HAP-1 (cell line): Measurements from ENCODE around the gene NUDT3.

Experiments
- DNase-seq, 2 experiments: peaks; one replicate each; pipeline ENCODE4 v3.0.0-alpha.2; 2016 to 2020; ENCODE audit warnings: low spot score in 2 of 2
- H3K27me3 ChIP-seq: fragments of 250-450 bp; sonication (Bioruptor Pico); 2 replicates; pipeline ENCODE4 v1.5.1; 2020; ENCODE audit warnings: low read depth, mild to moderate bottlenecking, moderate library complexity
- H3K36me3 ChIP-seq: fragments of 250-450 bp; sonication (Bioruptor Pico); replicated peaks from 2 replicates; pipeline ENCODE4 v1.5.1; 2020; ENCODE audit warnings: mild to moderate bottlenecking
- H3K4me1 ChIP-seq: fragments of 250-450 bp; sonication (Bioruptor Pico); 2 replicates; pipeline ENCODE4 v1.5.1; 2020; ENCODE audit warnings: mild to moderate bottlenecking
- H3K4me3 ChIP-seq: fragments of 250-450 bp; sonication (Bioruptor Pico); 2 replicates; pipeline ENCODE4 v1.5.1; 2020; ENCODE audit warnings: mild to moderate bottlenecking, moderate library complexity
- H3K9me3 ChIP-seq: fragments of 250-450 bp; sonication (Bioruptor Pico); 2 replicates; pipeline ENCODE4 v1.5.1; 2020; ENCODE audit warnings: mild to moderate bottlenecking, moderate library complexity
- in situ Hi-C: fragments of 300-500 bp; cut with MboI; formaldehyde crosslinking; loops from 3 replicates; pipeline ENCODE4 v1.14.3; 2020; ENCODE audit warnings: low sequenced_read_pairs, inconsistent platforms, mixed read lengths

NUDT3 gene

DNA sequence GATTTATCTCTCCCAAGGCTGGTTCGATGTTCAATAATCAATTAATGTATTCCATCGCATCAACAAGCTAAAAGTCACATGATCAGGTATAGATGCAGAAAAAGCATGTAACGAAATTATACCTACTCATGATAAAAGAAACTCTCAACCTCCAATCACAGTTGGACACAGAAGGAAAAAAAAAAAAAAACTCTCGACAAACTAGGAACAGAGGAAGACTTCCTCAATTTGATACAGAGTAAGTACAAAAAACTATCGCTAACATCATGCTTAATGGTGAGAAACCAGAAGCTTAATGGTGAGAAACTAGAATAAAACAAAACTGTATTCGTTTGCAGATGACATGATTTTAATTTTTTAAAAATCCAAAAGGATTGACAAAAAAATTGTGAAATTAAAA lies 81.7 kb downstream of the NUDT3 start:
- no peaks in the 10 kb centered on the region for H3K9me3 ChIP-seq
- no peak for DNase-seq
- no peaks in the 10 kb centered on the region for H3K36me3 ChIP-seq
- in situ Hi-C loops: no loop called here
- peaks cover 9% of the 10 kb centered on the region for H3K4me1 ChIP-seq
- H3K4me3 ChIP-seq: no peak overlapping the region
- H3K27me3 ChIP-seq: no peaks in the 10 kb centered on the region

DNA sequence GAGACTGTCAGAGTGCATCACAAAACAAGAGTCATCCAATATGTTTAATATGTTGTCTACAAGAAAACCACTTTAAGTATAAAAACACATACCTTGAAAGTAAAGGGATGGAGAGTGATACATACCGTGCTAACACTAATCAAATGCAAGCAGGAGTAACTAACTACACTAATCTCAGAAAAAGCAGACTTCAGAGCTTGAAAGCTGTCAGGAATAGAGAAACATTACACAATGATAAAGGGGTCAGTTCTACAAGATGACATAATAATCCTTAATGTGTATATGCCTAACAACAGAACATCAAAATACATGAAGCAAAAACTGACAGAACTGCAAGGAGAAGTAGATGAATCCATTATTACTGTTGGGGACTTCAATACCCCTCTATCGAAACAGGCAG lies 84.0 kb downstream of the NUDT3 start:
- no peak for DNase-seq
- Histone ChIP-seq H3K4me3 (no peak overlapping the region), H3K9me3 (no peaks in the 10 kb centered on the region), H3K36me3 (0 out of 2 replicates have a peak, but pooled peaks cover 2% of the 10 kb centered on the region), H3K4me1 (peaks cover 11% of the 10 kb centered on the region), H3K27me3 (no peaks in the 10 kb centered on the region)
- in situ Hi-C loops: no loop called here

DNA sequence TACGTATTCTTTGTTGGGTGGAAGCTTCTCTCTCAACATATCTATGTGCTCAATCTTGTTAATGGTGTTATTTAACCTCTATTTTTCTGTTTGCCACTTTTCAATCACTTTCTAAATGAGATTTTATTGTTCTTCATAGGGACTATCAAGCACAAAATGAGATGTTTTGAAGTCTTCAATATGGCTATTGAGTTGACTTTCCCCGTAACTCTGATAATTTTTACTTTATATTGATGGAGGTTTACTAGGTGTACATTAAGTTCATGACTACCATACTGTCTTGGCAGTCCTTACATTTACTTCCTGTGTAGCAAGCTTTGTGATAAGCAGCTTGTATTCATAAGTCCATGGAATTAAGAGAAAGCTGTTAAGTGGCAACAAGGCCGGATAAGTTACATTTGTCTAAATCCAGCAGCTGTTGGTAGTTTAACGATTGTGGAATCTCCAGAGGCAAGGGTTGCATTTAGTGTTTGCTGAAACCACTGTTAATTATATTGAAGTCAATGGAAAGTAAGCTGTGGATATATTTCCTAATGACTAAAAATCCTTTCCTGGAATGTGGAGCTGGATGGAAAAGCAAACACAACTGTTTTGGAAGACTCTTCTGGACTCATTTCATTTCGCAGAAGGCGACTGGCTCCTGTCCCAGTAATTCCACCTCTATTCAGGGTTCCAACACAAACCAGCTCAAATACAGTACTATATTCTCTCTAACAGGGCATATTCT lies 86.3 kb downstream of the NUDT3 start:
- Histone ChIP-seq H3K4me1 (peaks cover 2% of the 10 kb centered on the region; the same call in 1 of the 2 replicates), H3K36me3 (0 out of 2 replicates have a peak, but pooled peaks cover 3% of the 10 kb centered on the region), H3K9me3 (no peaks in the 10 kb centered on the region), H3K27me3 (no peaks in the 10 kb centered on the region), H3K4me3 (no peak overlapping the region)
- DNase-seq: no peak
- in situ Hi-C loops: no loop called here

DNA sequence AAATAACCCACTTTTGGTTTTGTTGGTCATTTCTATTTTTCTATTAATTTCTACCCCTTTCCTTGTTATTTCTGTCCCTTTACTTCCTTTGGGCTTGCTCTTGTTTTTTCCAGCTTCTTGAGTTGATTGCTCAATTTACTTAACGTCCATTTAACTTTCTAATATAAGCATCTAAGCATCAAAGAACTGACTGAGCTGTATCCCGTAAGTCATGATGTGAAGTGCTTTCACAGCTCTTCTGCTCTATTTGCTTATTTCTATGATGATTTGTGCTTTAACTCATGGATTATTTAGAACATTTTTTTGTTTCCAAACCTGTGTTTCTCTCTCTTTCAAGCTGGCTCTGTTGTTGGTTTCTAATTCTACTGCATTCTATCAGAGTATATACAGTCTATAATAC lies 87.0 kb downstream of the NUDT3 start:
- in situ Hi-C loops: no loop called here
- no peak for DNase-seq
- no peak overlapping the region for H3K4me3 ChIP-seq
- H3K36me3 ChIP-seq: 0 out of 2 replicates have a peak, but pooled peaks cover 3% of the 10 kb centered on the region
- peaks cover 2% of the 10 kb centered on the region; the same call in 1 of the 2 replicates for H3K4me1 ChIP-seq
- H3K27me3 ChIP-seq: no peaks in the 10 kb centered on the region
- no peaks in the 10 kb centered on the region for H3K9me3 ChIP-seq

DNA sequence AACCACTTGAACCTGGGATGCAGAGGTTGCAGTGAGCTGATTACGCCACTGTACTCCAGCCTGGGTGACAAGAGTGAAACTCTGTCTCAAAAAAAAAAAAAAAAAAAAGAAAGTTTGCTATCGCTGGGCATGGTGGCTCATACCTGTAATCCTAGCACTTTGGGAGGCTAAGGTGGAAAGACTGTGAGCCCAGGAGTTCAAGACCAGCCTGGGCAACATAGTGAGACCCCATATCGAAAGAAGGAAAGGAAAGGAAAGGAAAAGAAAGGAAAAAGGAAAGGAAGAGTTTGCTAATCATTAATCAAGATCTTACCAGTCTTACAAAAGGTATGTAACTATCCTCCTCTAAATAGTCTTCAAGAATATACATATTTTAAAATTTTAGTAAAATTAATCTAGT lies 88.3 kb downstream of the NUDT3 start:
- DNase-seq: no peak
- H3K36me3 ChIP-seq: 0 out of 2 replicates have a peak, but pooled peaks cover 3% of the 10 kb centered on the region
- no peak overlapping the region for H3K4me3 ChIP-seq
- in situ Hi-C loops: no loop called here
- H3K27me3 ChIP-seq: no peaks in the 10 kb centered on the region
- H3K9me3 ChIP-seq: no peaks in the 10 kb centered on the region
- peaks cover 2% of the 10 kb centered on the region; the same call in 1 of the 2 replicates for H3K4me1 ChIP-seq

DNA sequence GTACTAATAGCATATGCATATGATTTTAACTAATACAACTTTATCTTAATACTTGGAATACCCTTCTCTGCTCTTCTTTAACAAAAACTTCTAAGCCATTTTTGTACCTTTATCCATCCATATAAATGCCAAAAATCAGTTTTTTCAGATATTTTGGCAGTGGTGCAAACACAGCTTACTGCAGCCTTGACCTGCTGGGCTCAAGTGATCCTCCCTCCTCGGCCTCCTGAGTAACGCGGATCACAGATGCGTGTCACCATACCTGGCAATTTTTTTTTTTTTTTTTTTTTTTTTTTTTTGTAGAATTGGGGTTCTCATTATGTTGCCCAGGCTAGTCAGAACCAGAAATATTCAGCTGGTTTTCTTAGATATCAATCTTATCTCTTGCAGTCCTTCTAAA lies 89.5 kb downstream of the NUDT3 start:
- Histone ChIP-seq H3K4me1 (peaks cover 2% of the 10 kb centered on the region; the same call in 1 of the 2 replicates), H3K4me3 (no peak overlapping the region), H3K36me3 (0 out of 2 replicates have a peak, but pooled peaks cover 3% of the 10 kb centered on the region), H3K27me3 (no peaks in the 10 kb centered on the region), H3K9me3 (no peaks in the 10 kb centered on the region)
- DNase-seq: no peak
- in situ Hi-C loops: no loop called here

DNA sequence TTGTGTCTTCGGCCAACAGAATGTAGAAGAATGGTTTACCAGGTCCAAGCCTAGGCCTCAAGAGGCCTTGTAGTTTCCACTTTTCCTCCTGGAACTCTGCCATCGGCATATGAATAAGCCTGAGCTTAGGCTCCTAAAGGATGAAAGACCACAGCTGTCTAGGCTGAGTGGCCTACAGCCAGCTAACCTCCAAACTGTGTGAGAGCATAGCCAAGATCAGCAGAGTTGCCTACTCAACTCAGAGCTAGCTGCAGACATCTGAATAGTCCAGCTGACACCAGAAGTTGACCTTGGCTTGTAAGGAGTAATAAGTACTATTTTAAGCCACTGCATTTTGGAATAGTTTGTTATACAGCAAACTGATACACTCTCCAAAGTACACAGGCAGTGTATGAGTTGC lies 91.1 kb downstream of the NUDT3 start:
- H3K4me3 ChIP-seq: no peak overlapping the region
- H3K36me3 ChIP-seq: 0 out of 2 replicates have a peak, but pooled peaks cover 3% of the 10 kb centered on the region
- no peaks in the 10 kb centered on the region for H3K9me3 ChIP-seq
- H3K27me3 ChIP-seq: no peaks in the 10 kb centered on the region
- no peak for DNase-seq
- H3K4me1 ChIP-seq: peaks cover 2% of the 10 kb centered on the region; the same call in 1 of the 2 replicates
- in situ Hi-C loops: no loop called here

DNA sequence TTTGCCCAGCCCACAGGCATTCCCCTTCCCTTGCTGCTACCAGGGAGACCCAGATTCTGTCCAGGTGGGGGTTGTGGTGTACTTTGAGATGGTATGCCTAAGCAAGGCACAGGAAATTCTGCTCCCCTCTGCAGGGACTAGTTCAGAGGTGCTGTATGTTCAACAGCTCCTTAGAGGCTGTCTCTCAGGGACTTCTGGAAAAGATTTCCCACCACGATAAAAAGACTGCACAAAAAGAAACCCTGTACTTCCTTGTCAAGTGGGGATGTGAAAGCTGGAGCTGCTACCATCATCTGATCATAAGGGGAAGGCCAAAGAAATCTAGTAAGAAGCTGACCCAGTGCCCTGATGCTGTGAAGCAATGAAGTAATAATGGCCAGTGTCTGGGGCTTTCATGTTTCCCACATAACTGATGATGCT lies 92.1 kb downstream of the NUDT3 start:
- Histone ChIP-seq H3K4me3 (no peak overlapping the region), H3K36me3 (0 out of 2 replicates have a peak, but pooled peaks cover 3% of the 10 kb centered on the region), H3K9me3 (no peaks in the 10 kb centered on the region), H3K4me1 (peaks cover 2% of the 10 kb centered on the region; the same call in 1 of the 2 replicates), H3K27me3 (no peaks in the 10 kb centered on the region)
- no peak for DNase-seq
- in situ Hi-C loops: no loop called here

DNA sequence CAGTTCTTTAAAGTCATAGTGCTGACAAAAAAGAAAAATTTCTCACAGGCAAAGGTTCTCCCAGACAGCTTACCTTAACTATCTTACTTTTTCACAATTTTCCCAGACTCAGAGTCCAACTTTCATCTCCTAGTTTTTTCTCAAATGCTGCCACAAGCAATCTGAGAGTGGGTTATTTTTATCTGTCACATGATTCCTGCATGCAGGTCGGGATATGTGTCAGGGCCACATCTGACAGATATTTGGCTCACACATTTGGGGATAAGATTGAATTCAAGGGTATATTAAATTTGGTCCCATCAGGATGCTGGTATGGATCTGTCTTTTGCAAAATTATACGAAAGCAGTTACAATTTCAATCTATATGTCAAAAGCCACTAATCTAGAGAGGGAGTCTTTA lies 93.5 kb downstream of the NUDT3 start:
- H3K4me3 ChIP-seq: no peak overlapping the region
- in situ Hi-C loops: no loop called here
- DNase-seq: no peak
- no peaks in the 10 kb centered on the region for H3K9me3 ChIP-seq
- H3K36me3 ChIP-seq: peaks cover 3% of the 10 kb centered on the region; the same call in 1 of the 2 replicates
- peaks cover 1% of the 10 kb centered on the region; the same call in 1 of the 2 replicates for H3K4me1 ChIP-seq
- H3K27me3 ChIP-seq: no peaks in the 10 kb centered on the region

DNA sequence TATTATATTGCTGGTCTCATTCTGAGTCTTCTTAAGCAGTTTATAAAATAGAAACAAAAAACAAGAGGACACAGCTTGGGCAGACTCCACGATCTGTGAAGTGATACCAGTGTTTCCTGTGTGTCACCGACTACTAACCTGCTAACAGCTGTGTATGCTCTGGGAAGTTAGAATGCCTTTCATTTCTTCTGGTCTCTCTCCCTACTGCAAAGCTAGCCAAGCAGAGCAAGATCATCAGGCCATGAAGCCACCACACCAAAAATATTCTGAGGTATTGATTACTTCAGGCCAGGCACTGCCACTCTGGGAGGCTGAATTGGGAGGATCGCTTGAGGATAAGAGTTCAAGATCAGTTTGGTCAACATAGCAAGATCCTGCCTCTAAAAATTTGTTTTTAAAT lies 96.7 kb downstream of the NUDT3 start:
- no peaks in the 10 kb centered on the region for H3K27me3 ChIP-seq
- H3K36me3 ChIP-seq: peaks cover 20% of the 10 kb centered on the region
- DNase-seq: no peak
- no peak overlapping the region for H3K4me3 ChIP-seq
- no peaks in the 10 kb centered on the region for H3K9me3 ChIP-seq
- H3K4me1 ChIP-seq: no peaks in the 10 kb centered on the region
- in situ Hi-C loops: no loop called here

DNA sequence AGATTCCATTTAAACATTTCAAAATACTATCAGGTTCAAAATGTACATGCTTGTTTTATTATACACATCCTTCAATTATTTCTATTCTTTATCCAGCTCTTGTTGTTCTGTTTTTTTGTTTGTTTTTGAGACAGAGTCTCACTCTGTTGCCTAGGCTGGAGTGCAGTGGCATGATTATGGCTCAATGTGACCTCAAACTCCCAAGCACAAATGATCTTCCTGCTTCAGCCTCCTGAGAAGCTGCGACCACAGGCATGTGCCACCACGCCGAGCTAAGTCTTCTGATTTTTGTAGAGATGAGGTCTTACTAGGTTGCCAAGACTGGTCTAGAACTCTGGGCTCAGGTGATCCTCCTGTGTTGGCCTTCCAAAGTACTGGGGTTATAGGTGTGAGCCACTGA lies 99.5 kb downstream of the NUDT3 start:
- in situ Hi-C loops: no loop called here
- Histone ChIP-seq H3K36me3 (peaks cover 25% of the 10 kb centered on the region), H3K27me3 (no peaks in the 10 kb centered on the region), H3K4me3 (no peak overlapping the region), H3K4me1 (no peaks in the 10 kb centered on the region), H3K9me3 (no peaks in the 10 kb centered on the region)
- DNase-seq: no peak

DNA sequence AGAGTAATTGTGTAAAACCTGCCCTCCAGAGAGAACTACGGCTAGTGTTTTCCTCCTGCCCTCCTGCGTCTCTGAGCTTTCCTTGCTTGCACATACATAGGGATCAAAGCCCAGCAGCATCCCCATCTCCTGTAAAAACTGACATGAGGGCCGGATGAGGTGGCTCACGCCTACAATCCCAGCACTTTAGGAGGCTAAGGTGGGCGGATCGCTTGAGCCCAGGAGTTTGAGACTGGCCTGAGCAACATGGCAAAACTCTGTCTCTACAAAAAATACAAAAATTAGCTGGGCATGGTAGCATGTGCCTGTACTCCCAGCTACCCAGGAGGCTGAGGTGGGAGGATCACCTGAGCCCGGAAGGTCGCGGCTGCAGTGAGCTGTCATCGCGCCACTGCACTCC lies 103.3 kb downstream of the NUDT3 start:
- Histone ChIP-seq H3K36me3 (peaks cover 37% of the 10 kb centered on the region), H3K4me3 (no peak overlapping the region), H3K4me1 (no peaks in the 10 kb centered on the region), H3K9me3 (no peaks in the 10 kb centered on the region), H3K27me3 (no peaks in the 10 kb centered on the region)
- DNase-seq: no peak
- in situ Hi-C loops: no loop called here

DNA sequence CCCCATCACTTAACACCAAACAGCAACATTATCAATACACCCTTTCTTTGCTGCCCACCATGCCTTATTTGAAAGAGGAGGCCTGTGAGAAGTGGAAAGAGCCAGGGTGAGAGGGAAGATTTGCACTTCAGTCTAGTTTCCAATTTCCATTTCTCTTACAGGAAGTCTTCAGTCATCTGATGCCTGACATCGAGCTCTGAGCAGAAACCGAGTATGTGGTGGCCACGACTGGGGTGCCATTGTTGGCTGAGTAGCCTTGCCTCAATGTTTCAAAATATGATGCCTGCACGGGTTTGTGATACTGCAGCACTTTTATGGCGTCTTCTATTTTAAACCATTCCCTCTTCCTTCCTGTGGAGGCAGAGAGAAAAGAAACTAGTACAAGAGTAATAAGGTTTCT lies 103.9 kb downstream of the NUDT3 start:
- Histone ChIP-seq H3K9me3 (no peaks in the 10 kb centered on the region), H3K27me3 (no peaks in the 10 kb centered on the region), H3K4me3 (no peak overlapping the region), H3K36me3 (peaks cover 41% of the 10 kb centered on the region), H3K4me1 (no peaks in the 10 kb centered on the region)
- in situ Hi-C loops: no loop called here
- no peak for DNase-seq

DNA sequence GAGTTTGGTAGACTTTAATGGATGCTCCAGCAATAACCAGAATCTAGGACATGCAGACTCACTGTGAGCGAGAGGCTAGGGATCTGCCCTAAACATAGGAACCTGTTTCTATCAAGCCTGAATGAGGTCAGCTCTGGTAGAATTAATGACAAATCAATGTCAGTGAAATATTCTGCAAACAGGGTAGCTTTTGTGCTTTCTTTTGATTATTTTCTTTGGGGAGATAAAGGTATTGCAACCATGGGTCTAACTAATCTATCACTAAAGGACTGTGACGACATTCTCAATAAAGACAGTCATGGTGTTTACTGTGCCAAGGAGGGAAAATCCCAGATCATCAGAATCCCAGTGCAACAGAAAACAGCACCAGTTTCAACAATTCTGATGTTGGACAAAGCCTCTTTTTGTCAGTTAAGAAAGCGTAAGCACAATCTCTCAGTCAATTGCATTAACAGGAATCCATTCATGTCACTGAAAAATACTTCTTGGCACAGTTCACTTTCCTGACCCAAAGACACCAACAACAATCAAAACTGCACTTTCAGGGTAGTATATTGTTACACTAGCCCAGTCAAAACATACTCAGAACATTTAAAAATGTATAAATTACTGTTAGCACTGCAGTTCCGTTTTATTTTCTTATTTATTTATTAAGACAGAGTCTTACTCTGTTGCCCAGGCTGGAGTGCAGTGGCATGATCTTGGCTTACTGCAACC lies 106.9 kb downstream of the NUDT3 start:
- Histone ChIP-seq H3K9me3 (no peaks in the 10 kb centered on the region), H3K27me3 (no peaks in the 10 kb centered on the region), H3K36me3 (peaks cover 22% of the 10 kb centered on the region), H3K4me1 (no peaks in the 10 kb centered on the region), H3K4me3 (no peak overlapping the region)
- no peak for DNase-seq
- in situ Hi-C loops: no loop called here
